DLD1 (cell line): ENCODE measurements around the gene KRTAP23-1.

Experiments
- in situ Hi-C: cut with HindIII; loops from 2 replicates; pipeline ENCODE4 v1.10.0; 2017; ENCODE audit warnings: low sequenced_read_pairs

KRTAP23-1 gene

GRCh38 chr21:30315701-30316100 lies 32.7 kb downstream of the KRTAP23-1 start:
- in situ Hi-C loops, result no loop called here

- in situ Hi-C loops, result no loop called here
These were observed 41.5 kb downstream of the KRTAP23-1 start for GRCh38 chr21:30306884-30307283.

GRCh38 chr21:30305136-30305535 lies 43.3 kb downstream of the KRTAP23-1 start:
- in situ Hi-C loops, result no loop called here
